ENCODE measurements around the gene ACSM5. TPM values are rescaled to one million over a fixed set of nuclear protein-coding genes. Genes with fewer than 3 reads are reported as not detected.
"Not testable (repeated sequence)": the region's sequence is repeated elsewhere in the genome, so short reads cannot be mapped to it uniquely, and the experiment has no call there.

Gene ACSM5
- total RNA-seq, 2 donors from 2014 or later, result 0.78 to 11.0 TPM

GRCh38 chr16:20441191-20441590 is 31.9 kb downstream of the ACSM5 start:
- no peak for TF ChIP-seq CTCF (IDR thresholded peaks at IDR 0.05)
- no peak for ATAC-seq (ENCODE audit: insufficient number of reproducible peaks, low FRiP score, low read depth)
- H3K27ac ChIP-seq, result peak overlapping the region; percentile 67 to 86

GRCh38 chr16:20441859-20442258 is 32.5 kb downstream of the ACSM5 start:
- H3K4me3 ChIP-seq; DNase-seq (ENCODE audit: low spot score); ATAC-seq (ENCODE audit: insufficient number of reproducible peaks, low FRiP score, low read depth); H3K9me3 ChIP-seq; H3K36me3 ChIP-seq; H3K27me3 ChIP-seq (replicated peaks; ENCODE audit: insufficient read depth): not testable (repeated sequence)
- H3K4me1 ChIP-seq (ENCODE audit: control insufficient read depth in 1 of 2, low read depth in 2 of 2), result peaks cover 22 to 30% of the 10 kb centered on the region in 2 donors
- peak overlapping the region in 1 of 2 donors; percentile 86 for H3K27ac ChIP-seq

More at GRCh38 chr16:20441191-20441590, 31.9 kb downstream of the ACSM5 start:
- H3K36me3 ChIP-seq, result no peaks in the 10 kb centered on the region
- no peaks in the 10 kb centered on the region for H3K27me3 ChIP-seq (replicated peaks; ENCODE audit: insufficient read depth)
- H3K9me3 ChIP-seq, result no peaks in the 10 kb centered on the region
- no peak overlapping the region for H3K4me3 ChIP-seq
- no peak for DNase-seq (ENCODE audit: low spot score)
- H3K4me1 ChIP-seq (ENCODE audit: control insufficient read depth in 1 of 2, low read depth in 2 of 2), result peaks cover 22 to 30% of the 10 kb centered on the region in 2 donors

- H3K4me1 ChIP-seq (ENCODE audit: control insufficient read depth in 1 of 2, low read depth in 2 of 2); H3K27ac ChIP-seq; H3K36me3 ChIP-seq; DNase-seq (ENCODE audit: low spot score); H3K9me3 ChIP-seq; ATAC-seq (ENCODE audit: insufficient number of reproducible peaks, low FRiP score, low read depth); H3K4me3 ChIP-seq; H3K27me3 ChIP-seq (replicated peaks; ENCODE audit: insufficient read depth): not testable (repeated sequence)
Observed at GRCh38 chr16:20446652-20447393, 37.5 kb downstream of the ACSM5 start.

GRCh38 chr16:20451364-20451763 is 42.0 kb downstream of the ACSM5 start, which contains the start of gene ACSM2A:
TSS of gene ACSM2A (plus strand) at chr16:20451521. CDS start at chr16:20460115, 8,594 bp downstream.
- not testable (repeated sequence) for ATAC-seq (ENCODE audit: insufficient number of reproducible peaks, low FRiP score, low read depth); H3K27ac ChIP-seq; H3K36me3 ChIP-seq; DNase-seq (ENCODE audit: low spot score); H3K4me3 ChIP-seq; H3K9me3 ChIP-seq; H3K4me1 ChIP-seq (ENCODE audit: control insufficient read depth in 1 of 2, low read depth in 2 of 2); H3K27me3 ChIP-seq (replicated peaks; ENCODE audit: insufficient read depth)

GRCh38 chr16:20453633-20454032 is 44.3 kb downstream of the ACSM5 start:
- not testable (repeated sequence) for DNase-seq (ENCODE audit: low spot score); H3K36me3 ChIP-seq; H3K4me3 ChIP-seq; H3K27me3 ChIP-seq (replicated peaks; ENCODE audit: insufficient read depth); H3K27ac ChIP-seq; H3K4me1 ChIP-seq (ENCODE audit: control insufficient read depth in 1 of 2, low read depth in 2 of 2); ATAC-seq (ENCODE audit: insufficient number of reproducible peaks, low FRiP score, low read depth); H3K9me3 ChIP-seq

- not testable (repeated sequence) for ATAC-seq (ENCODE audit: insufficient number of reproducible peaks, low FRiP score, low read depth); H3K4me3 ChIP-seq; H3K27me3 ChIP-seq (replicated peaks; ENCODE audit: insufficient read depth); H3K4me1 ChIP-seq (ENCODE audit: control insufficient read depth in 1 of 2, low read depth in 2 of 2); H3K27ac ChIP-seq; H3K9me3 ChIP-seq; DNase-seq (ENCODE audit: low spot score); H3K36me3 ChIP-seq
Observed at GRCh38 chr16:20459227-20459626, 49.9 kb downstream of the ACSM5 start.

- not testable (repeated sequence) for H3K4me3 ChIP-seq; DNase-seq (ENCODE audit: low spot score); H3K4me1 ChIP-seq (ENCODE audit: control insufficient read depth in 1 of 2, low read depth in 2 of 2); H3K9me3 ChIP-seq; H3K36me3 ChIP-seq; ATAC-seq (ENCODE audit: insufficient number of reproducible peaks, low FRiP score, low read depth); H3K27me3 ChIP-seq (replicated peaks; ENCODE audit: insufficient read depth); H3K27ac ChIP-seq
Observed at GRCh38 chr16:20460313-20460712, 51.0 kb downstream of the ACSM5 start.

- H3K36me3 ChIP-seq; H3K4me1 ChIP-seq (ENCODE audit: control insufficient read depth in 1 of 2, low read depth in 2 of 2); H3K4me3 ChIP-seq; H3K27ac ChIP-seq; H3K9me3 ChIP-seq; H3K27me3 ChIP-seq (replicated peaks; ENCODE audit: insufficient read depth); DNase-seq (ENCODE audit: low spot score); ATAC-seq (ENCODE audit: insufficient number of reproducible peaks, low FRiP score, low read depth): not testable (repeated sequence)
Observed at GRCh38 chr16:20468954-20469353, 59.6 kb downstream of the ACSM5 start.

- not testable (repeated sequence) for H3K4me3 ChIP-seq; DNase-seq (ENCODE audit: low spot score); H3K27ac ChIP-seq; H3K9me3 ChIP-seq; ATAC-seq (ENCODE audit: insufficient number of reproducible peaks, low FRiP score, low read depth); H3K4me1 ChIP-seq (ENCODE audit: control insufficient read depth in 1 of 2, low read depth in 2 of 2); H3K36me3 ChIP-seq; H3K27me3 ChIP-seq (replicated peaks; ENCODE audit: insufficient read depth)
Observed at GRCh38 chr16:20469930-20470329, 60.6 kb downstream of the ACSM5 start.

GRCh38 chr16:20470732-20471131 is 61.4 kb downstream of the ACSM5 start:
- not testable (repeated sequence) for H3K4me1 ChIP-seq (ENCODE audit: control insufficient read depth in 1 of 2, low read depth in 2 of 2); H3K4me3 ChIP-seq; H3K9me3 ChIP-seq; H3K27ac ChIP-seq; H3K27me3 ChIP-seq (replicated peaks; ENCODE audit: insufficient read depth); H3K36me3 ChIP-seq; DNase-seq (ENCODE audit: low spot score); ATAC-seq (ENCODE audit: insufficient number of reproducible peaks, low FRiP score, low read depth)

GRCh38 chr16:20477188-20477744 is 67.9 kb downstream of the ACSM5 start:
- not testable (repeated sequence) for H3K36me3 ChIP-seq; H3K27me3 ChIP-seq (replicated peaks; ENCODE audit: insufficient read depth); ATAC-seq (ENCODE audit: insufficient number of reproducible peaks, low FRiP score, low read depth); H3K27ac ChIP-seq; H3K4me1 ChIP-seq (ENCODE audit: control insufficient read depth in 1 of 2, low read depth in 2 of 2); H3K4me3 ChIP-seq; H3K9me3 ChIP-seq; DNase-seq (ENCODE audit: low spot score)

Data from thoracic aorta (tissue), 2 donors.